Kidney tubule cell (primary cell): ENCODE measurements around the gene TMEM256.

Experiments used
- DNase-seq: peaks from one replicate; pipeline ENCODE4 v3.0.0-alpha.2; 2018; ENCODE audit warnings: low spot score

The TMEM256 gene

GRCh38 chr17:7429722-7430121 is 25.8 kb upstream of the TMEM256 start:
- no peak for DNase-seq

- no peak for DNase-seq
Observed at GRCh38 chr17:7428557-7428956, 24.7 kb upstream of the TMEM256 start, which contains the start of gene SPEM3. TSS of gene SPEM3 (plus strand) at chr17:7428857. CDS start at chr17:7428903, 46 bp downstream.

GRCh38 chr17:7427549-7427948 is 23.7 kb upstream of the TMEM256 start:
- no peak for DNase-seq

GRCh38 chr17:7426896-7427489 is 23.1 kb upstream of the TMEM256 start:
- no peak for DNase-seq

GRCh38 chr17:7426203-7426863 is 22.4 kb upstream of the TMEM256 start:
- DNase-seq: no peak

- no peak for DNase-seq
Observed at GRCh38 chr17:7425756-7426155, 21.9 kb upstream of the TMEM256 start.

GRCh38 chr17:7425316-7425715 is 21.4 kb upstream of the TMEM256 start, which contains the start of gene SPEM2:
TSS of gene SPEM2 (plus strand) at chr17:7425616. CDS start at chr17:7425689, 73 bp downstream.
- DNase-seq: no peak

GRCh38 chr17:7423679-7424078 is 19.8 kb upstream of the TMEM256 start:
- no peak for DNase-seq

- no peak for DNase-seq
Observed at GRCh38 chr17:7421186-7421585, 17.3 kb upstream of the TMEM256 start.

GRCh38 chr17:7419819-7420610 is 16.1 kb upstream of the TMEM256 start, which contains the start of gene SPEM1:
TSS of gene SPEM1 (plus strand) at chr17:7420324. CDS start at chr17:7420385, 61 bp downstream.
- DNase-seq: no peak

- DNase-seq: no peak
Observed at GRCh38 chr17:7418472-7419152, 14.7 kb upstream of the TMEM256 start.

GRCh38 chr17:7417056-7417655 is 13.3 kb upstream of the TMEM256 start:
- DNase-seq: no peak

- no peak for DNase-seq
Observed at GRCh38 chr17:7416323-7416722, 12.4 kb upstream of the TMEM256 start.

GRCh38 chr17:7415784-7416183 is 11.9 kb upstream of the TMEM256 start:
- DNase-seq: no peak

- DNase-seq: no peak
Observed at GRCh38 chr17:7414837-7415236, 10.9 kb upstream of the TMEM256 start.

GRCh38 chr17:7413346-7413985 is 9.6 kb upstream of the TMEM256 start:
- DNase-seq: no peak

GRCh38 chr17:7411427-7411750 is 7.5 kb upstream of the TMEM256 start:
- DNase-seq: no peak

- no peak for DNase-seq
Observed at GRCh38 chr17:7410634-7411426, 6.9 kb upstream of the TMEM256 start.

GRCh38 chr17:7409716-7410115 is 5.8 kb upstream of the TMEM256 start:
- no peak for DNase-seq

GRCh38 chr17:7408863-7409262 is 5.0 kb upstream of the TMEM256 start:
- no peak for DNase-seq

- DNase-seq: no peak
Observed at GRCh38 chr17:7408252-7408727, 4.4 kb upstream of the TMEM256 start.
